NOMO-1 treated with dmso at 0.1 percent for 144 hours (cell line): Measurements from ENCODE around the gene INTS11.

Source experiments
- DNase-seq: peaks from one replicate; lab custom pipeline; 2025; ENCODE audit not compliant: unreplicated experiment; lab: John Stamatoyannopoulos, UW

INTS11 gene

DNA sequence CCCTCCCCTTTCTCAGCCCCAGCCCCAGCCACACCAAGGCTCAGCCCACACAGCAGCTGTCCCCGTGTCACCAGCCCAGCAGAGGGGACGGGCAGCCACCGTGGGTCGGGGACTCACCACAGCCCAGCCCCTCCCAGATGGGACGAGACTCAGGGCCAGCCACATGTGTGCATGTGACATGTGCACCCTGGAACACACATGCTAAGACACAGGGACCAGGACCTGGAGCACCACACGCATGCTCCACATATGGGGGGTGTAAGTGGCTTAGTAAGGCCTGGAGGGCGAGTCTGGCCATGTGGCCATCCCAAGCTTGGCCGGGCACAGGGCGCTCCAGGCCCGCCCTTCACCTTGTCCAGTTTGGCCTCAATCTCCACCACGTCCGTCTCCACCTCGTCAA lies 20.7 kb downstream of the INTS11 start:
- no peak for DNase-seq

DNA sequence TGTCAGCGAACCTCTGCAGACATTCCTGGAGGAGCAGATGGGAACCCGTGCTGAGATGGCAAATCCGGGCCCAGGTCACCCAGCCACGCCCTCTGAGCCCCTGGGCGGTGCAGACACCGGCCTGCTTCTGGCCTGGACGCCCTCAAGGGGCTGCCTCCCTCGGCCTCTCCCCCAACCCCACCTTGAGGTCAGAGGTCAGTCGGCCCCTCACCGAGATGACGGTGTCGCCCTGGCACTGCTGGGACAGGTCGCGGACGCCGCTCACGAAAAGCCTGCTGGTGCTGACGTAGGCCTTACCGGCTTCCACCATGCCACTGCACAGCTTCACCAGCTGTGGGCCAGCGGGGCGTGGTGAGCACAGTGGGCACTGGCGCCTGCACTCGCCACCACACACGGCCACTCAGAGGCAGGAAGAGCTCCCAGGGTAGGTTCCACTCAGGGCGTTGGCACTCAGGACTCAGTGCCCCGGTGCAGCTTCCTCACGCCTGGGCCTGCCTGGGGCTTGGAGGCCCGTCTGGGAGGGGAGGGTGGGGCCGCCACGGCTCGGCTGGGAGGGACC lies 21.4 kb downstream of the INTS11 start:
- no peak for DNase-seq

DNA sequence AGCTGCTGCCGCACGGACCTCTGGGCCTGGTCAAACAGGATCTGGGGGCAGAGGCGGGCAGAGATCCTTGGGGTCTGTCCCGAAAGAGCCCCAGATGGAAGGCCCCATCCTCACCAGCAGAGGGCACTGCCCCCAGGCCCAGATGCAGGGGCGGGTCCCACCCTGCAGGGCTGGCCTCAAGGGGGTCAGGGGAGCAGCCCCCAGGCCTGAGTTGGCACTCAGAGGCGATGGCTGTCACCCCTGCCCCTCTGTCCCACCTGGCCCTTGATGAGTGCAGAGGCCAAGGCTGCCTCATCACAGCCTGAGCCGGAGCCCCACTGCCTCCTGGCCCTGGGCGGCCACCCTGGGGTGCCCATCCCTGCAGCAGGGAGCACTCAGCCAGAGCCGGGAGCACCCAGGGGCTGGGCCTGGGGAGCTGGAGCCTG lies 22.4 kb downstream of the INTS11 start:
- no peak for DNase-seq

DNA sequence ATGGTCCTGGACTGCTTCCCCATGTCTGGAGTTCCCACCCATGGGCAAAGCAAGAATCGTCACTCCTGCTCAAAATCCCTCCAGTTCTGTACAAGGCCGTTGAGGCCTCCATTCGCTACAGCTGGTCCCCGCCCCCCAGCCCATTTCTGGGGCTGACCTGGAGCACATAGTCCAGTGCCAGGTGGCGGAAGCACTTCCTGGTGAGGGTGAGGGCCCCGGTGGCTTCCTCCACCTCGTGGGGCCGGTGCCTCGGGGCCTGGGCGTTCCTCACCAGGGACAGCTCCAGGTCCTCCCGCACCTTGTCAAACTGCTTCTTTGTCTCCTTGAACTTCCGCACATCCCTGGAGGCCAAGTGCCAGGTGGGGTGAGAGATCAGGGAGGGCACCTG lies 24.1 kb downstream of the INTS11 start:
- DNase-seq = no peak

DNA sequence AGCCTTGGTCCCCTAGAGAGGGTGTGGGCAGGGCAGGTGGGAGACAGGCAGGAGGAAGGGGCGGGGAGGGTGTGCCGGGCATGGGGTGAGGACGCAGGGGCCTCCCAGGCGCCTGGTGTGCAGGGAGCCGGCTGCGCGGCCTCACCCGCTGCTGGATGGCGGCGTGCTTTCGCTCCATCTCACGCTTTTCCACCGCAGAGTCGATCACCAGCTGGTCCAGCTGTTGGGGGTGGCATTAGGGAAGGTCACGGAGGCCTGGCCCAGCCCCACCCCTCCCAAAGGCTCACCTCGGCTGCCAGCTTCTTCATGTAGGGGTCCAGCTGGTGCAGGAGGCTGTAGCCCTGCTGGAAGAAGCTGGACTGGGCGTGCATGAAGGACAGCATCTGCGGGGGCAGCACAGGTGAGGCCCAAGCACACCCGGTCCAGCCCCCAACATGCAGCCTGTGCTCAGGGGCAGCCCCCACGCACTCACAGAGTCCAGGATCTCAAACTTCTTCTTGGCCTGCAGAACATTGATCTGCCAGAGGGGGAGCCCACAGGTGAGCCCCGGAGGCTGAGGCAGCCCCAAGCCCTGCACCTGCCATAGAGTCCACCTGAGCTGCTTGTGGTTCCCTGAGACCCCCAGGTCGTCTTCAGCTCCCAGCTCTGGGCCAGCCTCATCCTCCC lies 24.6 kb downstream of the INTS11 start:
- DNase-seq = no peak

DNA sequence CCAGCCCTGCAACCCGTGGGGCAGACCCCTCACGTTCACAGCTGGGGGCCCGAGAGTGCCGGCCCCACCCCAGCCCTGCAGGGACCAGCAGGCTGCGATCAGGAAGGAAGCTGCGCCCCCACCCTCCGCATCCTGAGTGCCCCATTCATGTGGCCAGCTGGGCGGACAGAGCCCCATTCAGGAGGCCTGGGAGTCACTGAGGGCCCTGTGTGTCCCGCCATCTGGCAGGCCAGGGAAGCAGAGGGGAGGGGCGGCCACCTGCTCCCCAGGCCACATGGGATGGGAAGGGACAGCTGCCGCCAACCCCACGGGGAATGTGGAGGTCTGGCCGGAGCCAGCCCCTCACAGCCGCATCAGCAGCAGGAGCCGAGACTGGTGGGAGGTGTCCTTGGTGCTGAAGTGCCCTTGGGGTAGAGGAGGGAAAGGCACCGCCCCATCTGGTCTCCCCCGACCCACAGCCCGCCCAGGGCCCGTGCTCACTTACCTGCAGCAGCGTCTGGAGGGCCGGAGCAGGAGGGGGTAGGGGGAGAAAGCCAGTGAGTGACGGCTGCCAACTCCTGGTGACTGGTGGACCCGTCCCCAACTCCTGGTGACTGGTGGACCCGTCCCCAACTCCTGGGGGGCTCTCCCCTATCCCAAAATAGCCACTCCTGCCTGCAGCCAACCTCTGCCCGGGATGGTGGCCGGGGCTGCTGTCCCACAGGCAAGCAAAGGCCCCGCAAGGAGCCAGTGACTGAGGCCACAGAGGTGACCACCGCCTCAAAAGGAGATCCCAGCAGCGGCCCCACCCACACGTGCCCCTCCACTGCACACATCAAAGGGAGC lies 25.4 kb downstream of the INTS11 start:
- no peak for DNase-seq

DNA sequence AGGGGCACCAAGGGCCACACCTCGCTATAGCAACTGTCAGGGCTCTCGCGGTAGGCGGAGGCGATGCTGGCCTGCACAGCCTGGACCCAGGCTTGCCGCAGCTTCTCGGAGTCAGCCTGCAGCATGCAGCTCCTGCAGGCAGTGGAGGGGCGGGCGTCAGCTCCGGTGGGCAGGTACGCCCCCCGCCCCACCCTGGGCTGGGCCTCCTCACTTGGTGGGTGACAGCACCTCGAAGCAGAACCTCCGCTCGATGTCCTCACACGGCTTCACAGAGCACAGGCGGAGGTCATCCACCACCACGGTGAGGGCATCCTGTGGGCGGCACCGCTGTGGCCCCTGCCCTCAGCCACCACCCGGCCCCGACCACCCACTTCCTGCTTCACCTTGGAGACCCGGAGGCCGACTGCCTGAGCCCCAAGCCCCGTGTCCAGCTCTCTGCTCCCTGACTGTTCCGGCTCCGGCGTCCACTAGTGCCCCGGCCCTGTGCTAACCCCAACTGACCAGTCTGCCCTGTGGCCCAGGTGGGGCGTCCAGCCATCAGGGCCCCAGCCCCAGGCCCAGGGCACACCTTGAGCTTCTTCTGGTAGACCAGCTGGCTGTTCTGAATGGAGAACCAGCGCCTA lies 26.5 kb downstream of the INTS11 start:
- DNase-seq = no peak

DNA sequence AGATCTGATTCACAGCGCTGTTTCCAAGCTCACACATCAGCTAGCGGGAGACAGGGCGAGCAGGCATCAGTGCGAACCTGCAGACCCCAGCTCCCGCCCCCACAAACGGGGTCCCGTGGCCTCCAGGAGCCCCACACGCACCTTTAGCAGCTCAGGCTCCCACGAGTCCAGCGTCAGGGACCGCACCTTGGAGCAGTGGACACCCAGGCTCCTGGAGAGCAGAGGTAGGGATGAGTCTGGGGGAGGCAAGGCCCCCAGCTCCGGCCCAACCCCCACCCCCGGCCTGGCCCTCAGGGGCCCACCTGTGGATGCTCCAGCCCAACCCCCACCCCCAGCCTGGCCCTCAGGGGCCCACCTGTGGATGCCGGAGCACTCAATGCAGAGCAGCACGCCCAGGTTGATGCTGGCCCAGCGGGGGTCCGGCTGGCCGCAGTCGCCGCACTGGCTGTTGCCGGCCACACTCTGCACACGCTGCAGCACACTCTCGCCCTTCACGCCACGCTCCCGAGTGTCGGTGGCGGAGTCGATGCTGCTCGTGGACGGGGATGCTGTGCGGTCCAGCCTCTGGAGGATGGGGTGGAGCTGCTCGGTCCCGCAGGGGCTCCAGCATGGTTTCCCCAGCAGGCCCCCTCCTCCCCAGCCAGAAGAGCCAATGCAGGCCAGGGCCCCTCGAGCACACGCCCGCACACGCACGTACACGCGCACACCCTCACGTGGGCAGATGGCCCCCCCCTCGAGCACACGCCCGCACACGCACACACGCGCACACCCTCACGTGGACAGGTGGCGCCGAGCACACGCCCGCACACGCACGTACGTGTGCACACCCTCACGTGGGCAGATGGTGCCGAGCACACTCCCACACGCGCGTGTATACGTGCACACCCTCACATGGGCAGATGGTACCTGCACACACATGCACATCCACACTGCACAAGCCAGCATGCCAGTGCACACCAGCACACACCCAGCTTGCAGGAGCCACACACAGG lies 28.1 kb downstream of the INTS11 start:
- no peak for DNase-seq

DNA sequence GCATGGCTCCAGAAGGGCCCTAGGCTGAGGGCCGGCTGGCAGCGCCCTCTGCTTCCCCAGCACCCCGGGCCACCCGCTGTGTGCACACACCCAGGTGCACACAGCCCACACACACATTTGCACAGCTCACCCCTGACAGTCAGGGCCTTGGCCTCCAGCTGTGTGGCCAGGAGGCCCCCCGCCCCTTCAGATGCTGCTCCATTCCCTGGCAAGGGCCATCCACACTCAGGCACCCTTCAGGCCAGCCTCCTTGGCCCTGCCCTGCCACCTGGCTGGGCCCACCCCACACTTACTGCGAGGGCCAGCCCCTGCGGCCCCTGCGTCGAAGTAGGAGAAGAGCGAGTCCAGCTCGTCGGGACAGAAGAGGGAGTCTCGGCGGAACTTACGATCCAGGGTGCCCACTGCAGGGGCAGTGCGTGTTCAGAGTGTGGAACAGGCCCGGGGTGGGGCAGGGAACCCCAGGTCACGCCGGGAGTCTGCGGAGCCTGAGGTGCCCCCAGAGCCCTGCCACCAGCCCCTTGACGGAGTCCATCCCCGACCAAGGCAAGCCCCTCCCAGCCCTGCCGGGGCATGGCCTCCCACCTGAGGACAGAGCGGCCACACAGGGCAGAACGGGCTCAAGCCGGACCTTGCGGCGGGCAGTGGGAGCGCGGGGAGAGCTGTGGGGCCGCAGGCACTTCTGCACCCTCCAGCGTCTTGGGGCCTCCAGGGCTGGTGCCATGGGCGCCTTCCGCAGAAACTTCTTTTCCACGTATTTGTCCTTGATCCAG lies 29.1 kb downstream of the INTS11 start:
- DNase-seq = no peak

DNA sequence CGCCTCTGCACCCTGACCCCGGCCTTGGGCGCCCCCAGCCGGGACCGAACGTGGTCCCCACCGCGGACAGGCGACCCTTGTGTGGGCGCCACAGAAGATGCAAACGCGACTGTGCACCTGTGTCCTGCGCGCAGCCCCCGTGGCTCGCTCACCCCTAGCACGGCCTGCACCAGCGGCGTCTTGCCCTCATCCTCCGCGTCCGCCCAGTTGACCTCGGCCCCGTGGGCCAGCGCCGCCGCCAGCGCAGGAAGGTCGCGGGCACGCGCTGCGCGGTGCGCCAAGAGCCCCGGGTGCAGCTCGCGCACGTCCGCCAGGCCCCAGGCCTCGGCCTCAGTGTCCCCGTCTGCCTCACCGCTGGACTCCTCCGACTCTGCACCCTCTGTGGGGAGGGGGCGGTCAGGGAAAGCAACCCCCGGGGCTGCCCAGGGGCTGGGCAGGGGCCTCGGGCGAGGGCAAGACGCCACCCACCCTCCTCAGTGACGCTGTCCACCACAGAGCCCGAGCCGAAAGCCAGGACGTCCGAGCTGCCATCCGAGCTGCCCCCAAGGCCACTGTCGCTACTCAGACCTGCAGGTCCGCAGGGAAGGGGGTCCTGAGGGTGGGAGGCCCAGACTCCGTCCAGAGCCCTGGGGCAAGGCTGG lies 30.1 kb downstream of the INTS11 start:
- DNase-seq = no peak

DNA sequence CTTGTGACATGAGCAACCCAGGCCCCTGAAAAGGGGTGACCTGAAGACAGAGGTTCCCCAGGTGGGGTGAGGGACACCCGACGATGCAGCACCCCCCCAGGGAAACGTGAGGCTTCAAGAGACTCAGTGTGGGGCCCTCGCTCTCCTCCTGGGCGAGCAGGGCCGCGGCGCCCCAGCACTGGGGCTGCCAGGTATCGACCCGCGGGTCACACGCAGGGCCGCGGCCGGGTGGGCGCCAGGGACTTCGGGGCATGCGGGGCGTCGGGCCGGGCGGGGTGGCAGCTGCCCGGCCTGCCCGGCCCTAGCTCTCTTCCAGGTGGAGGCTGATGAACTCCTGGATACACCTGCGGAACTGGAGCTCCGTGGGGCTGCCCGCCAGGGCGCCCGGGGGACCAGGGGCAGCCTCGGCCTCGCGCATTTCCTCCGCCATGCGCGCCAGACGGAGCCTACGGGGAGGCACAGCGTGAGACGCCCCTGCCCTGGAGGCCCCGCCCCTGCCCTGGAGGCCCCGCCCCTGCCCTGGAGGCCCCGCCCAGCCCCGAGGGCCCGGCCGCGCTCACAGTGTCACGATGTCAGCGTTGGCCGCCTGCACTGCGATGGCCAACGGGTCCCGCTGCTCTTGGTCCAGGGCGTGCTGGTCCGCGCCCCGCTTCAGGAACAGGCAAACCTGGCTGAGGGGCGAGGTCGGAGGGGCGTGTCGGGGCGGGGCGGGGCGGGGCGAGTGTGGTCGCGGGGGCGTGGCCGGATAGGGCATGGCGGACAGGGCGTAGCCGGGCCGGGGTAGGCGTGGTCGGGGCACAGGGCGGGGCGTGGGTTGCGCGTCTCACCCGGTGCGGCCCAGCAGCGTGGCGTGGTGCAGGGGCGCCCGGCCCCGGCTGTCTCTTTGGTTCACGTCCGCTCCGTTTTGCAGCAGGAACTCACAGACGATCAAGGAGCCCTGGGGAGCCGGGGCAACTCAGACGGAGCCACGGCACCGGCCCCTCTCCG lies 30.9 kb downstream of the INTS11 start:
- no peak for DNase-seq

DNA sequence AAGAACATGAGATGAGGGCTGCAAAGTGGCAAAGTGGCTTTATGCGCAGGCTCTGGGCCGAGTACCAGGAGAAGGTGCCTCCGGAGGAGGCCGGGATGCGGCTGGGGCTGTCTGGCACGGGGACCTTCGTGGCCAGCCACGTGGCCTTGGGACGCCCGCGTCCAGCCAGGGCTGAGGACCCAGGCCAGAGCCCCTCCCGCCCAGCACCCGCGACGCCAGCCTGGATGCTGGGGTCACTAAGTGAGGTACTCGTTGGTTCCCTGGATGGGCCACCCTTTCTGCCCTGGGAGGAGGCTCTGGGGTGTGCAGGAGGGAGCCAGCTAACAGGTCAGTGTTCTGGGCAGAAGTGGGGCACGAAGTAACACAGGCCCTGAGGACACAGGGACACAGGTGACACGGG lies 31.6 kb downstream of the INTS11 start:
- no peak for DNase-seq

DNA sequence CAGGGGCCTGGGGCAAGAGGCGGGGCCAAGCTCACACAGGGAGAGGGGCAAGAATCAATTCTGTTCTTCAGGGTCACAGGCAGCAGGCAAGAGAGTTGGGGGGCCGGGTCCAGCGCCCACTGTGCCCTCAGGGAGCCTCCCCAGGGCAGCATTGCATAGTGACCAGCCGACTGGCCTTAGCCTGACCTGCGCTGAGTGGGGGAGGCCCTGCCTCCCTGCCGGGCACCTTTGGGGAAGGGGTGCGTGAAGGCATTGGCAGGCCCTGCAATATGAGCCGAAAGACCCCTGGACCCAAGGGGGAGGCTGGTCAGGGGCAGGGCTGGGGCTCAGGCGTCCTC lies 32.0 kb downstream of the INTS11 start:
- no peak for DNase-seq

DNA sequence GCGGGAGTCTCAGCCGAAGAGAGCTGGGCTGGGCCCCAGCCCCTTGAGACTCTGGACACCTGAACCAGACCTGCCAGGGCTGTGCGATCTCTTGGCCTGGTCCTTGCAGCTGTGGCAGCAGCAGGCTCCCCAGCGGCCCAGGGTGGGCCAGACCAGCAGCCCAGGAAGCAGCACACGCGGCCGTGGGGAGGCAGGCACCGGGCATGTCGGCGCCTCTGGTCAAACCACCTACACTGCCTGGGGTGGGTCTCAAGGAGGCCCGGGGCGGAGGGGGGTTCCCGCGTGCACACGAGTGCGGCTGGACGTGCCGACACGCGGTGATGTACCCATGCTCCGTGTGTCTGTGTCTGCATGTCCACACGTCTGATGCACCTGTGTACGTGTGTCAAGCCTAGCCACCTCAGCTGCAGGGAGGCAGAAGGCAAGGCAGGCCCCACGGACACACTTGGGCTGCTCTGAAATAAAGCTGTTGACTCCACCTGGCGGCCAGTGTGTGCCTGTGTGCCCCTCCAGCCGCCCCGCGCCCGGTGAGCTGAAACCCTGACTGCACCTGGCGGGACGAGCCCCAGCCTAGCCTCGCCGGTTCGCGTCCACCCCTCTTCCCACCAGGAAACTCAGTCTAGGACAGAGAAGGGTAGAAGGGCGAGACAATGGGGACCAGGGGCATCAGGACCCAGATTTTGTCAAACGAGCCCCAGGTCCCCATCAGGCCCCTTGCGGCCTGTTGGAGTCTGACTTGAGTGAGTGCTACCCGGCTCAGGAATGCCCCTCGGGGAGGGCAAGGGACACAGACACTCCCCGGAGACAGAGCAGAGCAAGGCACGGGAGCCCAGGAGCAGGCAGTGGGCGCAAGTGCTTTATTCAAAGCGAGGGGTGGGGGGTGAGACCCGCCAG lies 32.7 kb downstream of the INTS11 start:
- DNase-seq = peak; percentile 26

DNA sequence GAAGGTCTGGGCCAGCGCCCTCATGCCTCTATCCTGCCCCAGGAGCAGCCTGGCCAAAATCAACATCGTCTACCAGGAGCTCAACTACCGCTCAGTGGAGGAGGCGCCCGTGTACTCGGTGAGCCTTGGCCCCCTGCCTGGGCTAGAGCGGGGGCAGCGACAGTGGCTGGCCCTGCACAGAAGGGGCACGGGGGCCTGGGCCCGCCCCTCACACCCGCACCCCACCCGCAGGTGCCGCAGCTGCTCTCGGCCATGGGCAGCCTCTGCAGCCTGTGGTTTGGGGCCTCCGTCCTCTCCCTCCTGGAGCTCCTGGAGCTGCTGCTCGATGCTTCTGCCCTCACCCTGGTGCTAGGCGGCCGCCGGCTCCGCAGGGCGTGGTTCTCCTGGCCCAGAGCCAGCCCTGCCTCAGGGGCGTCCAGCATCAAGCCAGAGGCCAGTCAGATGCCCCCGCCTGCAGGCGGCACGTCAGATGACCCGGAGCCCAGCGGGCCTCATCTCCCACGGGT lies 33.4 kb downstream of the INTS11 start:
- DNase-seq = no peak

DNA sequence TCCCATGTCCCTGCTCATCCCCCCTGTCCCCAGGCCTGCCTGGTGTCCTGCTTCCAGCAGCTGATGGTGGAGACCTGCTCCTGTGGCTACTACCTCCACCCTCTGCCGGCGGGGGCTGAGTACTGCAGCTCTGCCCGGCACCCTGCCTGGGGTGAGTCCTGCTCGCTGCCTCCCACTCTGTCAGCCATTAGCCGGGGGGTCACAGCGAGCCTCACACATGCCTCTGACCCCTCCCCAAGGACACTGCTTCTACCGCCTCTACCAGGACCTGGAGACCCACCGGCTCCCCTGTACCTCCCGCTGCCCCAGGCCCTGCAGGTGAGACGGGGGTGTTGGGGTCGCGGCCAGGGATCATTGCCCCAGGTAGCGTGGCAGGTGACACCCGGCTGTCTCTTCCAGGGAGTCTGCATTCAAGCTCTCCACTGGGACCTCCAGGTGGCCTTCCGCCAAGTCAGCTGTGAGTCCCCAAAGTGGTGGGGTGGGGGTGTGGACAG lies 34.2 kb downstream of the INTS11 start:
- DNase-seq = no peak
